Endothelial cell of umbilical vein (primary cell): ENCODE data around the gene ARFGEF3. TPM values are rescaled to one million over a fixed set of nuclear protein-coding genes. Genes with fewer than 3 reads are reported as not detected.

ENCODE experiments used
- BruUV-seq: library from RNA; stranded (reverse); fragments of 400-500 nt; replicated peaks from 2 replicates; lab custom pipeline; 2021; lab: Mats Ljungman, UMichigan
- CTCF ChIA-PET: fragments of 300-600, 350-600 bp; sonication (Branson Sonifier 250); formaldehyde crosslinking; loops from one replicate; lab custom pipeline; 2021; ENCODE audit warnings: antibody characterized with exemption, inconsistent platforms; lab: Charles Lee
- POLR2A ChIA-PET: fragments of 300-600, 350-600 bp; sonication (Branson Sonifier 250); formaldehyde crosslinking; loops from one replicate; lab custom pipeline; 2021; ENCODE audit warnings: antibody characterized with exemption, inconsistent platforms; lab: Charles Lee
- DNase-seq: peaks from one replicate; pipeline ENCODE4 v3.0.0-alpha.2; 2011; ENCODE audit warnings: low read depth, low spot score
- FAIRE-seq: peaks from 2 replicates; lab custom pipeline; 2011; peaks lifted over from hg19 to GRCh38; lab: Jason Lieb, UNC
- H2AFZ ChIP-seq: 2 replicates; pipeline ENCODE4 v1.6.0; 2012; ENCODE audit warnings: low read depth, low read length, control low read depth, inconsistent platforms
- H3K27ac ChIP-seq: 2 replicates; pipeline ENCODE4 v1.5.1; 2011; ENCODE audit warnings: low read depth, mild to moderate bottlenecking, control low read depth, low read length, moderate library complexity; ENCODE audit not compliant: insufficient read depth
- H3K27me3 ChIP-seq, 2 experiments: 2 replicates each; pipeline versions ENCODE4 v1.6.0 to v1.6.1; 2011; ENCODE audit warnings: low read length in 2 of 2, mixed read lengths in 1 of 2; ENCODE audit not compliant: control insufficient read depth in 2 of 2, insufficient read depth in 2 of 2
- H3K36me3 ChIP-seq, 2 experiments: 2 replicates in 1 of 2; 3 replicates in 1 of 2; pipeline ENCODE4 v1.5.1; 2011; ENCODE audit warnings: low read length in 2 of 2, mild to moderate bottlenecking in 1 of 2, moderate library complexity in 1 of 2; ENCODE audit not compliant: control insufficient read depth in 2 of 2, insufficient read depth in 2 of 2; ENCODE audit errors: extremely low read depth in 1 of 2
- H3K4me1 ChIP-seq: 3 replicates; pipeline ENCODE4 v1.5.1; 2011; ENCODE audit warnings: mild to moderate bottlenecking, low read length; ENCODE audit not compliant: control insufficient read depth, insufficient read depth; ENCODE audit errors: extremely low read depth
- H3K4me2 ChIP-seq: 2 replicates; pipeline ENCODE4 v1.6.1; 2011; ENCODE audit warnings: low read length, control low read depth, mixed read lengths; ENCODE audit not compliant: insufficient read depth
- H3K4me3 ChIP-seq, 3 experiments: fragments of 200-600 bp in 1 of 3; sonication (generic), shearing (Covaris generic) in 1 of 3; replicated peaks in 1 of 3; 2 replicates each; pipeline ENCODE4 v1.5.1; 2011 to 2016; ENCODE audit warnings: control low read depth in 3 of 3, low read length in 3 of 3, mild to moderate bottlenecking in 2 of 3, inconsistent platforms in 1 of 3, low read depth in 1 of 3, moderate library complexity in 1 of 3; ENCODE audit not compliant: insufficient read depth in 1 of 3
- H3K79me2 ChIP-seq: 2 replicates; pipeline ENCODE4 v1.6.0; 2012; ENCODE audit warnings: low read length, inconsistent platforms; ENCODE audit not compliant: control insufficient read depth, insufficient read depth
- H3K9ac ChIP-seq: replicated peaks from 2 replicates; pipeline ENCODE3; 2011; ENCODE audit warnings: low read length, control low read depth; ENCODE audit not compliant: insufficient read depth; ENCODE audit errors: extremely low read depth
- H3K9me1 ChIP-seq: replicated peaks from 3 replicates; pipeline ENCODE4 v1.6.0; 2011; ENCODE audit warnings: mild to moderate bottlenecking, low read length; ENCODE audit not compliant: control insufficient read depth, insufficient read depth; ENCODE audit errors: extremely low read depth
- H3K9me3 ChIP-seq: replicated peaks from 2 replicates; pipeline ENCODE4 v1.5.1; 2012; ENCODE audit warnings: low read length, inconsistent platforms; ENCODE audit not compliant: control insufficient read depth, insufficient read depth
- H4K20me1 ChIP-seq: replicated peaks from 2 replicates; pipeline ENCODE3; 2011; ENCODE audit warnings: mild to moderate bottlenecking, low read length; ENCODE audit not compliant: control insufficient read depth, insufficient read depth; ENCODE audit errors: extremely low read depth
- EZH2 ChIP-seq: IDR thresholded peaks from 2 replicates; pipeline ENCODE4 v1.6.1; 2012; ENCODE audit warnings: borderline replicate concordance, low read depth, mild to moderate bottlenecking, moderate library complexity, low read length, inconsistent platforms; ENCODE audit not compliant: severe bottlenecking
- FOS ChIP-seq: IDR thresholded peaks from 2 replicates; pipeline ENCODE4 v1.6.1; 2011; ENCODE audit warnings: mild to moderate bottlenecking, low read length, moderate library complexity, borderline replicate concordance; ENCODE audit not compliant: insufficient read depth
- GATA2 ChIP-seq: IDR thresholded peaks from 2 replicates; pipeline ENCODE4 v1.7.0; 2011; ENCODE audit warnings: low read depth, mild to moderate bottlenecking, moderate library complexity, mixed read lengths, low read length; ENCODE audit not compliant: insufficient read length, insufficient read depth
- JUN ChIP-seq: IDR thresholded peaks from 2 replicates; pipeline ENCODE4 v1.6.1; 2011; ENCODE audit warnings: borderline replicate concordance, low read depth; ENCODE audit not compliant: insufficient read length, insufficient read depth
- MYC ChIP-seq: IDR thresholded peaks from one replicate; pipeline ENCODE4 v1.6.1; 2011; ENCODE audit warnings: mild to moderate bottlenecking, low read depth, low read length
- POLR2A ChIP-seq: IDR thresholded peaks from 2 replicates; pipeline ENCODE4 v1.6.1; 2012; ENCODE audit warnings: low read depth, mild to moderate bottlenecking, control low read depth, low read length
- POLR2AphosphoS5 ChIP-seq: IDR thresholded peaks from 2 replicates; pipeline ENCODE4 v1.6.1; 2012; ENCODE audit warnings: low read depth, mild to moderate bottlenecking, control low read depth, low read length, moderate library complexity; ENCODE audit not compliant: insufficient read depth
- dilution Hi-C: fragments of 300-500 bp; cut with MboI; formaldehyde crosslinking; loops from one replicate; pipeline ENCODE4 v1.15.0; 2019; ENCODE audit warnings: low sequenced_read_pairs; ENCODE audit not compliant: extremely low pct_ligation_motif_present
- intact Hi-C: fragments of 100-400 bp; cut with micrococcal nuclease; formaldehyde crosslinking; loops from one replicate; pipeline ENCODE4 v1.10.0; 2022
- polyA plus RNA-seq, 4 experiments: library from polyadenylated mRNA; depleted of rRNA in 3 of 4; stranded (reverse) in 3 of 4; unstranded in 1 of 4; fragments of >200 nt; gene quantifications; 2 replicates each; pipeline versions ENCODE4 v1.2.1 to v1.2.3, GENCODE V29; 2011 to 2012; ENCODE audit warnings: missing spikeins in 1 of 4
- total RNA-seq: library from RNA; stranded (reverse); gene quantifications from 2 replicates; pipeline ENCODE4 v1.2.3, GENCODE V29; 2021
- TF ChIP-seq, protein P1 (sequence below), 2 donors: IDR thresholded peaks; 1 replicate in 1 of 2; 2 replicates in 1 of 2; pipeline ENCODE4 v1.5.1; 2011; ENCODE audit warnings: low read length in 2 of 2, mild to moderate bottlenecking in 2 of 2, moderate library complexity in 2 of 2, control low read depth in 1 of 2, inconsistent platforms in 1 of 2, low read depth in 1 of 2; ENCODE audit not compliant: insufficient read depth in 1 of 2; ENCODE audit errors: extremely low read depth in 1 of 2

ARFGEF3 gene
- total and polyA plus RNA-seq, 2 donors (not counting 3 experiments of a cell fraction or from before 2014, with no cell fraction given) = 1.3 to 7.3 TPM

DNA sequence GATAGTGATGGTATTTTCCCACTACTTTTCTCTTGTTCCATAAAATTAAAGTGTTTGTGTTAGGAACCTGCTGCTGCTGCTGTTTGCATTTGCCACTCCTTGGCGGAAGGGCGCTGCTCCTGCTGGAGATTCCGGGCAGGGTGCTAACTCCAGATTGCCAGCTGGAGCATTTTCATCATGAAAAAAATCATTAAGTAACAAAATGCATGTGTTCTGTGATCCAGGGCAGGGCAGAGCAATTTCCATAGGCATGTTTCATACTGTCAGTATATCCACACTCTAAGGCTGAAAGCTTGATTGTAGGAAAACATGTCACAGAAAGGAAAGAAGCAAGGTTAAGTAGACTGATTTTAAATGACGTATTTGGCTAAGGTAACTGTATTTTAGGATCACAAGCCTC is 32.5 kb downstream of the ARFGEF3 start:
- Histone ChIP-seq H3K9me1 (no peaks in the 10 kb centered on the region), H4K20me1 (no peaks in the 10 kb centered on the region), H3K4me1 (no peaks in the 10 kb centered on the region), H3K9me3 (no peaks in the 10 kb centered on the region), H3K4me2 (no peak overlapping the region), H3K9ac (no peak overlapping the region), H3K36me3 (no peaks in the 10 kb centered on the region), H2AFZ (no peak overlapping the region), H3K4me3 (no peak overlapping the region), H3K27ac (no peak overlapping the region), H3K79me2 (no peaks in the 10 kb centered on the region), H3K27me3 (no peaks in the 10 kb centered on the region)
- POLR2A ChIA-PET = no interaction called here
- dilution Hi-C loops = no loop called here
- DNase-seq = no peak
- intact Hi-C loops = no loop called here
- TF ChIP-seq, protein P1, sequence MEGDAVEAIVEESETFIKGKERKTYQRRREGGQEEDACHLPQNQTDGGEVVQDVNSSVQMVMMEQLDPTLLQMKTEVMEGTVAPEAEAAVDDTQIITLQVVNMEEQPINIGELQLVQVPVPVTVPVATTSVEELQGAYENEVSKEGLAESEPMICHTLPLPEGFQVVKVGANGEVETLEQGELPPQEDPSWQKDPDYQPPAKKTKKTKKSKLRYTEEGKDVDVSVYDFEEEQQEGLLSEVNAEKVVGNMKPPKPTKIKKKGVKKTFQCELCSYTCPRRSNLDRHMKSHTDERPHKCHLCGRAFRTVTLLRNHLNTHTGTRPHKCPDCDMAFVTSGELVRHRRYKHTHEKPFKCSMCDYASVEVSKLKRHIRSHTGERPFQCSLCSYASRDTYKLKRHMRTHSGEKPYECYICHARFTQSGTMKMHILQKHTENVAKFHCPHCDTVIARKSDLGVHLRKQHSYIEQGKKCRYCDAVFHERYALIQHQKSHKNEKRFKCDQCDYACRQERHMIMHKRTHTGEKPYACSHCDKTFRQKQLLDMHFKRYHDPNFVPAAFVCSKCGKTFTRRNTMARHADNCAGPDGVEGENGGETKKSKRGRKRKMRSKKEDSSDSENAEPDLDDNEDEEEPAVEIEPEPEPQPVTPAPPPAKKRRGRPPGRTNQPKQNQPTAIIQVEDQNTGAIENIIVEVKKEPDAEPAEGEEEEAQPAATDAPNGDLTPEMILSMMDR (IDR thresholded peaks at IDR 0.05; ENCODE audit: extremely low read depth in 1 of 2, insufficient read depth in 1 of 2, low read depth in 1 of 2, low read length in 2 of 2) = no peak
- no peak for TF ChIP-seq GATA2
- TF ChIP-seq POLR2A = no peak
- no peak for TF ChIP-seq POLR2AphosphoS5
- no peak for TF ChIP-seq FOS
- TF ChIP-seq MYC = no peak
- no peak for TF ChIP-seq EZH2
- no peak for TF ChIP-seq JUN
- CTCF ChIA-PET = interaction anchor here (1.3 kb wide), 1 partner anchor 17 kb away, joined by 4 read pairs; no protein-coding TSS in a partner anchor
- no TSS peak for BruUV-seq
- FAIRE-seq = no peak
